H1 (cell line): ENCODE results near the gene HM13. TPM values are rescaled to one million over a fixed set of nuclear protein-coding genes. Genes with fewer than 3 reads are reported as not detected.

Experiments
- ATF3 ChIP-seq: IDR thresholded peaks from 2 replicates; pipeline ENCODE4 v1.6.1; 2011; ENCODE audit warnings: low read depth, mild to moderate bottlenecking, low read length; ENCODE audit not compliant: insufficient read depth
- CHD7 ChIP-seq: fragments of 300-600 bp; sonication (generic); IDR thresholded peaks from 2 replicates; pipeline ENCODE4 v1.7.1; 2012; ENCODE audit warnings: low read length, moderate library complexity, mild to moderate bottlenecking, inconsistent platforms; ENCODE audit not compliant: insufficient replicate concordance
- POLR2AphosphoS5 ChIP-seq: IDR thresholded peaks from 2 replicates; pipeline ENCODE4 v1.6.1; 2011; ENCODE audit warnings: low read depth, low read length
- TAF1 ChIP-seq: IDR thresholded peaks from 2 replicates; pipeline ENCODE4 v1.6.1; 2011; ENCODE audit warnings: mild to moderate bottlenecking, low read depth, low read length
- YY1 ChIP-seq: IDR thresholded peaks from 2 replicates; pipeline ENCODE4 v1.6.1; 2011; ENCODE audit warnings: low read depth, mild to moderate bottlenecking, low read length
- polyA plus RNA-seq, 7 experiments: library from polyadenylated mRNA; depleted of rRNA in 3 of 7; stranded (reverse) in 5 of 7; unstranded in 2 of 7; fragments of >200 nt in 5 of 7; fragments of 200-250 nt in 2 of 7; gene quantifications; 1 replicate in 5 of 7; 2 replicates in 1 of 7; 4 replicates in 1 of 7; pipeline versions ENCODE4 v1.2.1 to v1.2.3, GENCODE V29; 2011 to 2013; ENCODE audit warnings: missing spikeins in 2 of 7, mixed read lengths in 2 of 7
- total RNA-seq: library from RNA; stranded (reverse); fragmentation: NEBNext Ultra II Directional; extraction: Animal tissue kit (Norgen Biotek cat#: 25700); gene quantifications from 2 replicates; pipeline ENCODE4 v1.2.1, GENCODE V29; 2021

The HM13 gene
- total and polyA plus RNA-seq, 2 of the 8 experiments (the other 6 are each of a cell fraction or from before 2014, with no cell fraction given) = 118 to 183 TPM

- TF ChIP-seq CHD7 = no peak
- no peak for TF ChIP-seq TAF1
- no peak for TF ChIP-seq YY1
- TF ChIP-seq ATF3 = no peak
- TF ChIP-seq POLR2AphosphoS5 = no peak
Measured at GRCh38 chr20:31490752-31491151, 23.5 kb upstream of the HM13 start (continued).
